Panc1 (cell line): ENCODE measurements around the gene ENTPD3. TPM values are rescaled to one million over a fixed set of nuclear protein-coding genes. Genes with fewer than 3 reads are reported as not detected.

Experiments used
- ATAC-seq: fragments of 200-7000 bp; cut with Tn5 transposase; 2 replicates; pipeline ENCODE4 v1.9.1; 2020; ENCODE audit warnings: mild to moderate bottlenecking, moderate library complexity
- BruUV-seq: library from RNA; stranded (reverse); fragments of 400-500 nt; replicated peaks from 2 replicates; lab custom pipeline; 2021; lab: Mats Ljungman, UMichigan
- CTCF ChIA-PET: fragments of 300-600 bp; sonication (Branson Sonifier 250); formaldehyde crosslinking; loops from one replicate; lab custom pipeline; 2022; ENCODE audit warnings: antibody characterized with exemption; lab: Charles Lee
- POLR2A ChIA-PET: fragments of 300-600 bp; sonication (Branson Sonifier 250); formaldehyde crosslinking; loops from one replicate; lab custom pipeline; 2022; ENCODE audit warnings: antibody characterized with exemption; lab: Charles Lee
- DNase-seq: peaks from one replicate; pipeline ENCODE4 v3.0.0-alpha.2; 2010; ENCODE audit warnings: low read depth, low spot score
- H3K27ac ChIP-seq: 2 replicates; pipeline ENCODE4 v1.5.1; 2011; ENCODE audit warnings: mild to moderate bottlenecking, low read length, inconsistent platforms
- H3K27me3 ChIP-seq: fragments of 200-500 bp; sonication (Bioruptor generic); 2 replicates; pipeline ENCODE4 v1.6.0; 2014; ENCODE audit warnings: low read length, inconsistent platforms; ENCODE audit not compliant: control insufficient read depth, insufficient read depth
- H3K36me3 ChIP-seq: fragments of 200-500 bp; sonication (Bioruptor generic); 2 replicates; pipeline ENCODE4 v1.5.1; 2014; ENCODE audit warnings: inconsistent platforms, mild to moderate bottlenecking, low read length, moderate library complexity; ENCODE audit not compliant: control insufficient read depth, insufficient read depth
- H3K4me1 ChIP-seq: 2 replicates; pipeline ENCODE4 v1.5.1; 2011; ENCODE audit warnings: inconsistent platforms, mild to moderate bottlenecking, low read length, moderate library complexity; ENCODE audit not compliant: control insufficient read depth, insufficient read depth
- H3K4me3 ChIP-seq, 2 experiments: 2 replicates each; pipeline ENCODE4 v1.5.1; 2011 to 2012; ENCODE audit warnings: low read depth in 2 of 2, low read length in 2 of 2, mild to moderate bottlenecking in 2 of 2, inconsistent platforms in 1 of 2, moderate library complexity in 1 of 2
- H3K9me3 ChIP-seq: fragments of 200-500 bp; sonication (Bioruptor generic); 2 replicates; pipeline ENCODE4 v1.5.1; 2014; ENCODE audit warnings: low read depth, mild to moderate bottlenecking, inconsistent platforms, low read length, moderate library complexity; ENCODE audit not compliant: control insufficient read depth, insufficient read depth
- POLR2AphosphoS5 ChIP-seq: IDR thresholded peaks from 2 replicates; pipeline ENCODE4 v1.6.1; 2012; ENCODE audit warnings: mild to moderate bottlenecking, low read depth, low read length, moderate library complexity
- REST ChIP-seq, 2 experiments: IDR thresholded peaks; 2 replicates each; pipeline ENCODE4 v1.6.1; 2011 to 2012; ENCODE audit warnings: low read depth in 2 of 2, control low read depth in 1 of 2, low read length in 1 of 2, mild to moderate bottlenecking in 1 of 2, moderate library complexity in 1 of 2; ENCODE audit not compliant: insufficient read depth in 1 of 2
- SIN3A ChIP-seq: IDR thresholded peaks from 2 replicates; pipeline ENCODE4 v1.6.1; 2012; ENCODE audit warnings: low read depth, mild to moderate bottlenecking, low read length, moderate library complexity, borderline replicate concordance; ENCODE audit not compliant: insufficient read depth
- TCF7L2 ChIP-seq: IDR thresholded peaks from 2 replicates; pipeline ENCODE4 v1.6.1; 2011; ENCODE audit warnings: mild to moderate bottlenecking, low read depth, low read length, inconsistent platforms
- in situ Hi-C: cut with HindIII; loops from 2 replicates; pipeline ENCODE4 v1.10.0; 2016; ENCODE audit warnings: low sequenced_read_pairs, low pct_unique_long_range_greater_than_20kb
- intact Hi-C: fragments of 100-400 bp; cut with micrococcal nuclease; formaldehyde crosslinking; loops from one replicate; pipeline ENCODE4 v1.10.0; 2022; ENCODE audit not compliant: unreplicated experiment
- total RNA-seq: library from RNA; stranded (reverse); gene quantifications from one replicate; pipeline ENCODE4 v1.2.1, GENCODE V29; 2021; ENCODE audit not compliant: unreplicated experiment
- TF ChIP-seq, protein P1 (sequence below): fragments of 450-650 bp; IDR thresholded peaks from 2 replicates; pipeline ENCODE4 v1.5.1; 2017; ENCODE audit warnings: mild to moderate bottlenecking

ENTPD3 gene
- total RNA-seq, 1 experiment from 2014 or later: not detected

DNA sequence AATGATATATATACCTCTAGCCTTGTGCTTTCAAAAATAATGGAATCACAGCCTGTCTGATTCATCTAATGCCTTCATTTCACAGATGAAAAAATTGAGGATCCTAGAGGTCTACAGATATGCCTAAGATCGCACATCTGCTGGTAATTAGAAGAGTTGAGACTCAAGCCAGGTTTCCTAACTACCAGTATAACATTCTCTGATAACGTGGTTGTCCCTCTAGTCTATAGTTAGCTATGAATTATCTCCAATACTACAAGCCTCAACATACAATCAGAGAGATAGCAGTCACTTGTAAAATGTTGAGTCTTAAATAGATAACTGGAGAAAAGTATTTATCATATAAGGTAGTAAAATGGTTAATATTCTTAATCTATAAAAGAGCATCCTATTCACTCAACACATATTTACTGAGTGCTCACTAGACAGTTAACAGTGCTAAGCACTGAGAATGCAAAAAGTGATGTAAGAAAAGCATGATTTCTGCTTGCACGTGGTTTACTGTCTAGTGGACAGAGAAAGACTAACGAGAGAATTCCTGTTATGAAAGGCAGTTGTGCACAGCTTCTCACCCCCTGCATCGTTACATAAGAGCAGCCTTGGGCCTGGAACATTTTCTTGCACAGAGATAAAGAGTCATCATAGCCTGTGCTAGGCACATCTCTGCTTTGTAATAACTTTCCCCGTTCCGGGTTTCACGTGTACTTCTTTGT is 4.9 kb upstream of the ENTPD3 start:
- ATAC-seq (no peak), DNase-seq (no peak)
- ChIA-PET CTCF (interaction anchor here (0.6 kb wide), 1 partner anchor 896 kb away, joined by 3 read pairs; no protein-coding TSS in a partner anchor), POLR2A (no interaction called here)
- in situ Hi-C loops: no loop called here
- Histone ChIP-seq H3K4me1 (no peaks in the 10 kb centered on the region), H3K27me3 (no peaks in the 10 kb centered on the region), H3K4me3 (no peak overlapping the region), H3K36me3 (no peaks in the 10 kb centered on the region), H3K9me3 (no peaks in the 10 kb centered on the region), H3K27ac (no peak overlapping the region)
- TF ChIP-seq TCF7L2 (no peak), SIN3A (no peak)
- TF ChIP-seq, protein P1, sequence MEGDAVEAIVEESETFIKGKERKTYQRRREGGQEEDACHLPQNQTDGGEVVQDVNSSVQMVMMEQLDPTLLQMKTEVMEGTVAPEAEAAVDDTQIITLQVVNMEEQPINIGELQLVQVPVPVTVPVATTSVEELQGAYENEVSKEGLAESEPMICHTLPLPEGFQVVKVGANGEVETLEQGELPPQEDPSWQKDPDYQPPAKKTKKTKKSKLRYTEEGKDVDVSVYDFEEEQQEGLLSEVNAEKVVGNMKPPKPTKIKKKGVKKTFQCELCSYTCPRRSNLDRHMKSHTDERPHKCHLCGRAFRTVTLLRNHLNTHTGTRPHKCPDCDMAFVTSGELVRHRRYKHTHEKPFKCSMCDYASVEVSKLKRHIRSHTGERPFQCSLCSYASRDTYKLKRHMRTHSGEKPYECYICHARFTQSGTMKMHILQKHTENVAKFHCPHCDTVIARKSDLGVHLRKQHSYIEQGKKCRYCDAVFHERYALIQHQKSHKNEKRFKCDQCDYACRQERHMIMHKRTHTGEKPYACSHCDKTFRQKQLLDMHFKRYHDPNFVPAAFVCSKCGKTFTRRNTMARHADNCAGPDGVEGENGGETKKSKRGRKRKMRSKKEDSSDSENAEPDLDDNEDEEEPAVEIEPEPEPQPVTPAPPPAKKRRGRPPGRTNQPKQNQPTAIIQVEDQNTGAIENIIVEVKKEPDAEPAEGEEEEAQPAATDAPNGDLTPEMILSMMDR: no peak
- intact Hi-C loops: no loop called here
- no TSS peak for BruUV-seq

DNA sequence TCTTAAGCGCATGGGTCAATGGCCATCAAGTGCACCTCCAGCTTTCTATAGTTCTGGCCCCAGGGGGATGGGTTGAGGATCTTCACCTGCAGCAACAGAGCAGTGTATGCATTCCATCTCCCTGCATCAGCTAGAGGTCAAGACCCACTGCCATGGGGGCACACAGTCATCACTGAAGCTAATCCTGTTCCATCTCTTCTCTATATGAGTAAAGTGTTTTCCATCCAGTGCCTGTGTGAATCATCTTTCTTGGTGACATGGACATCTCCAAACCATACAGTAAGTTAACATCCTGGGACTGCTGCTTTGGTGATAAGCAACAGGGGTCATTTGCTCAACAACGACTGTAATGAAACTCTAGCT is 4.4 kb upstream of the ENTPD3 start:
- TF ChIP-seq, protein P1: no peak
- TF ChIP-seq TCF7L2 (no peak), SIN3A (no peak), POLR2AphosphoS5 (no peak), REST (IDR thresholded peaks at IDR 0.05; ENCODE audit: insufficient read depth in 1 of 2, low read depth in 2 of 2, low read length in 1 of 2) (no peak)
- Histone ChIP-seq H3K4me1 (no peaks in the 10 kb centered on the region), H3K9me3 (no peaks in the 10 kb centered on the region), H3K4me3 (no peak overlapping the region), H3K36me3 (no peaks in the 10 kb centered on the region), H3K27me3 (peaks cover 1% of the 10 kb centered on the region), H3K27ac (no peak overlapping the region)
- ATAC-seq: no peak
- intact Hi-C loops: no loop called here
- in situ Hi-C loops: no loop called here
- ChIA-PET POLR2A (no interaction called here), CTCF (interaction anchor here (0.6 kb wide), 1 partner anchor 895 kb away, joined by 3 read pairs; no protein-coding TSS in a partner anchor)
- no TSS peak for BruUV-seq
- DNase-seq: no peak
